Sigmoid colon (tissue), 7 donors: Measurements from ENCODE around the gene ANO6. TPM values are rescaled to one million over a fixed set of nuclear protein-coding genes. Genes with fewer than 3 reads are reported as not detected.

Experiments
- DNase-seq: peaks from one replicate; pipeline ENCODE4 v3.0.0-alpha.2; 2019
- H3K27ac ChIP-seq, 4 donors: fragments of 200-600 bp; sonication (generic); one replicate each; pipeline ENCODE4 v1.5.1; 2016 to 2019; ENCODE audit warnings: mild to moderate bottlenecking in 1 of 4
- H3K27me3 ChIP-seq, 3 donors: fragments of 200-600 bp; sonication (generic); one replicate each; pipeline ENCODE4 v1.5.1; 2019; ENCODE audit warnings: mild to moderate bottlenecking in 1 of 3
- H3K36me3 ChIP-seq, 4 donors: fragments of 200-600 bp; sonication (generic); one replicate each; pipeline ENCODE4 v1.5.1; 2016 to 2019
- H3K4me1 ChIP-seq, 4 donors: fragments of 200-600 bp; sonication (generic); one replicate each; pipeline ENCODE4 v1.5.1; 2017 to 2019
- H3K4me3 ChIP-seq, 4 donors: fragments of 200-600 bp; sonication (generic); one replicate each; pipeline ENCODE4 v1.5.1; 2017 to 2019; ENCODE audit warnings: mild to moderate bottlenecking in 2 of 4, moderate library complexity in 1 of 4
- H3K9me3 ChIP-seq, 4 donors: fragments of 200-600 bp in 3 of 4; sonication (generic) in 3 of 4; one replicate each; pipeline versions ENCODE4 v1.5.1 to v1.6.1; 2013 to 2019
- EP300 ChIP-seq, 4 donors: sonication (generic); formaldehyde crosslinking; IDR thresholded peaks; one replicate each; pipeline ENCODE4 v1.6.1; 2017; ENCODE audit warnings: antibody characterized with exemption in 4 of 4
- POLR2A ChIP-seq, 2 donors: fragments of 450-650 bp; IDR thresholded peaks; one replicate each; pipeline ENCODE4 v1.6.1; 2016; ENCODE audit warnings: antibody characterized with exemption in 2 of 2, mild to moderate bottlenecking in 2 of 2, moderate library complexity in 2 of 2
- POLR2AphosphoS5 ChIP-seq, 4 donors: sonication (generic); formaldehyde crosslinking; IDR thresholded peaks; one replicate each; pipeline ENCODE4 v1.6.1; 2017; ENCODE audit warnings: antibody characterized with exemption in 4 of 4
- WGBS, 2 donors: extraction: QIAGEN DNeasy Blood & Tissue Kit; methylation state at CpG; one replicate each; pipeline ENCODE4 v1.1.7; 2013; 5-methylcytosine and 5-hydroxymethylcytosine counted together
- intact Hi-C: fragments of 100-400 bp; cut with DNase I; formaldehyde crosslinking; loops from one replicate; pipeline ENCODE4 v1.15.1; 2023
- polyA plus RNA-seq, 3 donors: library from polyadenylated mRNA; stranded (reverse); fragments of 200-250 nt; gene quantifications; one replicate each; pipeline ENCODE4 v1.2.3, GENCODE V29; 2013
- total RNA-seq, 4 donors: library from RNA; depleted of rRNA; stranded (reverse); fragments of >200 nt; gene quantifications; one replicate each; pipeline ENCODE4 v1.1.0, GENCODE V29; 2016
- TF ChIP-seq, protein P1 (sequence below), 4 experiments: fragments of 450-650 bp in 3 of 4; fragments of 200-600 bp in 1 of 4; IDR thresholded peaks; one replicate each; pipeline ENCODE4 v1.5.1; 2016 to 2019; ENCODE audit warnings: antibody characterized with exemption in 4 of 4, mild to moderate bottlenecking in 3 of 4, moderate library complexity in 2 of 4
- donor health status: healthy with polysubstance abuse.
- donor health status: Bipolar disorder and iron deficiency.
- donor health status: healthy.

Gene ANO6
- total and polyA plus RNA-seq, 7 donors = 1.2 to 107 (median 98.5) TPM

DNA sequence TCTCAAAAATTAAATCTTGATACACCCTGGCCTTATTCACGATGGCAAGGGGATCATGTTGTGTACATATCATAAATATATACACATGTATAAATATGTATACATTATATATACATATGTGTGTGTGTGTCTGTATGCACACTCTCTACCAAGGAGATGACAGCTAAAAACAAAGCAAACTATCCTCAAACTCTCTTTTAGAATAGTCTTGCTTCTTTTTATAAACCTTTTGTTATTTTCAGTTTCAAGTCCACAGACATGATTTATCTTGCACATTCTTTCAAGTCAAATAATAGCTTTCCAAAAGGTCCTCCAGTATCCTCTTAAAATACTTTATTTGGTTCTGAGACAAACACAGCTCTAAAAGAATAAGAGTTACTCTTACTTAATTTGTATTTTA is 8.4 kb downstream of the ANO6 start:
- TF ChIP-seq, protein P1, sequence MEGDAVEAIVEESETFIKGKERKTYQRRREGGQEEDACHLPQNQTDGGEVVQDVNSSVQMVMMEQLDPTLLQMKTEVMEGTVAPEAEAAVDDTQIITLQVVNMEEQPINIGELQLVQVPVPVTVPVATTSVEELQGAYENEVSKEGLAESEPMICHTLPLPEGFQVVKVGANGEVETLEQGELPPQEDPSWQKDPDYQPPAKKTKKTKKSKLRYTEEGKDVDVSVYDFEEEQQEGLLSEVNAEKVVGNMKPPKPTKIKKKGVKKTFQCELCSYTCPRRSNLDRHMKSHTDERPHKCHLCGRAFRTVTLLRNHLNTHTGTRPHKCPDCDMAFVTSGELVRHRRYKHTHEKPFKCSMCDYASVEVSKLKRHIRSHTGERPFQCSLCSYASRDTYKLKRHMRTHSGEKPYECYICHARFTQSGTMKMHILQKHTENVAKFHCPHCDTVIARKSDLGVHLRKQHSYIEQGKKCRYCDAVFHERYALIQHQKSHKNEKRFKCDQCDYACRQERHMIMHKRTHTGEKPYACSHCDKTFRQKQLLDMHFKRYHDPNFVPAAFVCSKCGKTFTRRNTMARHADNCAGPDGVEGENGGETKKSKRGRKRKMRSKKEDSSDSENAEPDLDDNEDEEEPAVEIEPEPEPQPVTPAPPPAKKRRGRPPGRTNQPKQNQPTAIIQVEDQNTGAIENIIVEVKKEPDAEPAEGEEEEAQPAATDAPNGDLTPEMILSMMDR (IDR thresholded peaks at IDR 0.05) = no peak
- peak in 1 of 4 donors; percentile 32 for TF ChIP-seq POLR2AphosphoS5 (IDR thresholded peaks at IDR 0.05)
- intact Hi-C loops = loop anchor here (10.0 kb wide), 1 partner anchor 1150 kb away; the partner anchor contains the start of gene SLC38A2
- no peaks in the 10 kb centered on the region for H3K27me3 ChIP-seq
- H3K4me1 ChIP-seq = peaks cover 0 to 73% (median 63%) of the 10 kb centered on the region in 4 donors
- H3K4me3 ChIP-seq = no peak overlapping the region
- no peak for DNase-seq
- WGBS, 2 donors = 40 to 68% methylated on average over 1 of the region's 1 CpG
- H3K9me3 ChIP-seq = no peaks in the 10 kb centered on the region
- H3K27ac ChIP-seq = peak overlapping the region; percentile 60 to 78 (median 71)
- H3K36me3 ChIP-seq = no peaks in the 10 kb centered on the region

DNA sequence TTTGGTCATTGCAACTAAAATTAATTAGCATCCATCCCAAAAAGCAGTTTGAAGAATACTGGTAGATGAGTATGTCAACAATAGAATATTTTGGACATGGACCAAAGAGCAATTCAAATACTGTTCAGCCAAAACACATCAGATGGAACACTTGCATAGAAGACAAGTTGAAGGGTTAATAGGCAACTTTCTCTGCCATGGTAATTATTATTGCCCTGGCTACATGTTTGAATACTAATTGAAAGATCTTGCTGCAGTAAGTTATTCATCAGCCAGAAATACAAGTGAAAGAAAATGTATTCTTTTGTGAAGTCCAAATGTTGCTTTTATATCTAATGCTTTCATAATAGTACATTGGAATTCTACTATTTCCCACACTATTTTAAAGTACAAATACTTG is 10.1 kb downstream of the ANO6 start:
- H3K4me1 ChIP-seq = peaks cover 0 to 64% (median 49%) of the 10 kb centered on the region in 4 donors
- H3K9me3 ChIP-seq = no peaks in the 10 kb centered on the region
- intact Hi-C loops = loop anchor here (10.0 kb wide), 1 partner anchor 1149 kb away; the partner anchor contains the start of gene SLC38A2
- no peaks in the 10 kb centered on the region for H3K36me3 ChIP-seq
- no peaks in the 10 kb centered on the region for H3K27me3 ChIP-seq
- no peak overlapping the region for H3K4me3 ChIP-seq
- peak overlapping the region in 3 of 4 donors; percentile 69 to 78 (median 73) for H3K27ac ChIP-seq
- no peak for DNase-seq
- TF ChIP-seq POLR2A (IDR thresholded peaks at IDR 0.05) (no peak), EP300 (IDR thresholded peaks at IDR 0.05) (no peak), POLR2AphosphoS5 (IDR thresholded peaks at IDR 0.05) (no peak)
- TF ChIP-seq, protein P1 (IDR thresholded peaks at IDR 0.05) = no peak

DNA sequence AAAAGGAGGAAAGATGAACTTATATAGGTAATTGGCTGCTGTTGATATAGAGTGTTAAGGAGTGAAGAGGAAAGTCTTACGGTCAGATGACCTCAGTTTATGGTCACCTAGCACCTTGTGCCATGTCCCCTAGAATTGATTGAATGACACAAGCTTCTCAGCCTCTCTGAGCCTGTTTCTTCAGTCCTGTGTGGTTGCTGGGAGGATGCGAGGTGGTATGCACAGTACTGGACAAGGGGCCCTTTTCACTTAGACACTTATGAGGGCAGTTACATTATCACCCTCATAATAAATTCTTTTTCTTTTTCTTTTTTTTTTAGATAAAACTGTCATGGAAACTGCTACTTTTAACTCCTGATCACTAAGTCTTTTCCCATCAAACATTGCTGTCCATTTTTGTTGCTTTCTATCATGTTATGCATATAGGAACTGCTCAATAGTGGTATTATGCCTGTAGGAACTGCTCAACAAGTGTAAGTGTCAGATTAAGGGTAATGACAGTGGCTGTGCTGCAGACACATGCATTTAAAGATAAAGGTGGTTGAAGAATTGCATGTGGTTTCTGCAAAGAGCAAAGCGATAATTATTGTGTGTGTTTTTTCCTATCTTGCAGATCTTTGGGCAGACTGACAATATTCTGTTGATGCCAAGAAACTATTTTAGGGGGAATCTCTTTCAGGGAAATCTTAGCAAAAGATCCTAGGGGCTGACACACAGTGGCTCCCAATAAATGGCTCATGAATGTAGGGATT is 11.6 kb downstream of the ANO6 start:
- 92 to 96% methylated on average over 3 of the region's 3 CpGs for WGBS, 2 donors
- Histone ChIP-seq H3K9me3 (no peaks in the 10 kb centered on the region), H3K27me3 (no peaks in the 10 kb centered on the region), H3K27ac (peak overlapping the region in 2 of 4 donors; percentile 14 to 28), H3K36me3 (no peaks in the 10 kb centered on the region), H3K4me3 (no peak overlapping the region), H3K4me1 (peaks cover 0 to 69% (median 61%) of the 10 kb centered on the region in 4 donors)
- intact Hi-C loops = loop anchor here (10.0 kb wide), 1 partner anchor 1147 kb away; the partner anchor contains the start of gene SLC38A2
- no peak for DNase-seq
- TF ChIP-seq EP300 (IDR thresholded peaks at IDR 0.05) (no peak), POLR2A (IDR thresholded peaks at IDR 0.05) (no peak), POLR2AphosphoS5 (IDR thresholded peaks at IDR 0.05) (no peak)
- TF ChIP-seq, protein P1 (IDR thresholded peaks at IDR 0.05) = no peak

DNA sequence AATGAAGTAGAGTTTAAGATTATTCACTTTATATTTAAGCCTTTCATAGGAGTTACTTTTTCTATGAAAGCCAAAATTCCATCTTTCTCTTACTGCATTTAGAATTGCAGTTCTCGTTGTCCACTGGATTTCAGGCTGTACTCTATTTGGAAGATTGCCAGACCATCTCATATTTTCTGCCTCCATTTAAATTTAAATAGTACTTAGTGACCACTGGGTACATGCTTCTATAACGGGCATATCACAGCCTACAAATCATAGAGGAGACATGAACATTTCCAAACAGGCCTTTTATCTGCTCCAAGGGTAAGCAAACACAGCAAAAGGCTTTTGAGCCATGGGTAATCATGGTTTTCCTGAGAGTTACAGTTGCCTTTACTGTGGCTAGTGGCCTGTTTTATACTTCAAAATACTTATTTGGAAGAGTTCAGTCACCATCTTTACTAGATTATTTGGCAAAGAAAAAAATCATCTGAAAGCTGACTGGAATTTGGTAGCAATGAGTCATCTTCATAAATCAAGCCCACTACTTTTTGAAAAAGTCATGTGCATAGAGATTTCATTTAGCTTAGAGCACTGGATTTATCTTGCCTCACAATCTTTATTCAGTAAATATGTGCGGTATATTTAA is 15.7 kb downstream of the ANO6 start:
- no peak for DNase-seq
- H3K4me3 ChIP-seq = no peak overlapping the region
- peaks cover 0 to 74% (median 66%) of the 10 kb centered on the region in 4 donors for H3K4me1 ChIP-seq
- intact Hi-C loops = loop anchor here (5.0 kb wide), 2 partner anchors 76 to 496 kb away; partner anchors contain the start of gene ARID2
- H3K27me3 ChIP-seq = no peaks in the 10 kb centered on the region
- TF ChIP-seq, protein P1 (IDR thresholded peaks at IDR 0.05) = no peak
- TF ChIP-seq POLR2AphosphoS5 (IDR thresholded peaks at IDR 0.05) (peak in 3 of 4 donors; percentile 40 to 78 (median 59)), POLR2A (IDR thresholded peaks at IDR 0.05) (no peak), EP300 (IDR thresholded peaks at IDR 0.05) (peak in 1 of 4 donors; percentile 49)
- H3K36me3 ChIP-seq = no peaks in the 10 kb centered on the region
- 80% methylated on average over 3 of the region's 3 CpGs for WGBS, 2 donors
- no peaks in the 10 kb centered on the region for H3K9me3 ChIP-seq
- H3K27ac ChIP-seq = peak overlapping the region; percentile 85 to 89 (median 87)
